ENCODE results near the gene ZFP36L1.
"Not testable (repeated sequence)": the region's sequence is repeated elsewhere in the genome, so short reads cannot be mapped to it uniquely, and the experiment has no call there.

The ZFP36L1 gene

DNA sequence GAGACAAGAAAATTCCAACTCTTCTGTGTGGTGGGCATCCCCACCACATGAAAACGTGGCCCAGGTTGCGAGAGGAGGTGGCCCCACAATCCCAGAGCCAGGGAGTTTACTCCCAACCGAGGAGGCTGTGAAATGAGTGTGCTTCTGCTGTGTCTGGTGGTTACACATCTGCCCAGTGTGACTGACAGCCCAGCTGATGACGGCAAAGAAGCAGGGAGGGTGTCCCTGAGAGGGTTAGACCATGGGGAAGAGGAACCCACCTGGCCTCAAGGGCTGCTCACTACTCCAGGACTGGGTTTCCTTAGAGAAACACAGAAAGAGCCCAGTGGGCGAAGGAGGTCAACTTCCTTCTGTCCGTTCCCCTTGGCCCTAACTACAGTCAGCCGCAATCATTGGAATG is 24.6 kb downstream of the ZFP36L1 start:
- no peak for DNase-seq (ENCODE audit: extremely low read depth, low read depth)
- TF ChIP-seq CTCF (IDR thresholded peaks at IDR 0.05; ENCODE audit: low read depth, low read length), result no peak

- DNase-seq (ENCODE audit: extremely low read depth, low read depth), result no peak
- TF ChIP-seq CTCF (IDR thresholded peaks at IDR 0.05; ENCODE audit: low read depth, low read length), result no peak
Measured at GRCh38 chr14:68767248-68767645, 25.6 kb downstream of the ZFP36L1 start.

- TF ChIP-seq CTCF (IDR thresholded peaks at IDR 0.05; ENCODE audit: low read depth, low read length), result no peak
Measured at GRCh38 chr14:68766299-68767247, 26.3 kb downstream of the ZFP36L1 start.

GRCh38 chr14:68763843-68764242 is 29.0 kb downstream of the ZFP36L1 start:
- not testable (repeated sequence) for DNase-seq (ENCODE audit: extremely low read depth, low read depth)

More at GRCh38 chr14:68766299-68767247, 26.3 kb downstream of the ZFP36L1 start:
- no peak for DNase-seq (ENCODE audit: extremely low read depth, low read depth)

- no peak for TF ChIP-seq CTCF (IDR thresholded peaks at IDR 0.05; ENCODE audit: low read depth, low read length)
- DNase-seq (ENCODE audit: extremely low read depth, low read depth), result no peak
Measured at GRCh38 chr14:68762953-68763764, 29.7 kb downstream of the ZFP36L1 start.

- DNase-seq (ENCODE audit: extremely low read depth, low read depth), result no peak
- no peak for TF ChIP-seq CTCF (IDR thresholded peaks at IDR 0.05; ENCODE audit: low read depth, low read length)
Measured at GRCh38 chr14:68761391-68761790, 31.5 kb downstream of the ZFP36L1 start.

DNA sequence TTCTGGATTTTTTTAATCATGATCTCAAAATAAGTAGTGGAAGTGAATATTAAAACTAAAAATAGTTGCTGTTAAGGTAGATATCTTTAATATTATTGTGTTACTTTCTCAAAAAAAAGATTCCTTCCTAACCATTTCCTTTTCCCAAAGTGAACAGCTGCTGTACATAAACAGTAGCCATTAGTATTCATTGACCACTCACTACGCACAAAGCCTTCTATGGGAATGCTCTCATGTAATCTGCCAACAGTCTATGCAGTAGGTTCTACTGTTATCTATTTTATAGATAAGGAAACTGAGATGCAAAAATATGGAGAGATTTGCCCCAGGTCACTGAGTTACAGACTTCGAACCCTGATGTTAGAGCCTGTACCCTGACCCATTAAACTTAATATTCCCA is 32.1 kb downstream of the ZFP36L1 start:
- TF ChIP-seq CTCF (IDR thresholded peaks at IDR 0.05; ENCODE audit: low read depth, low read length), result no peak
- DNase-seq (ENCODE audit: extremely low read depth, low read depth), result no peak

Data from AG09319 (cell line).